ENCODE data around the gene SUPT16H. TPM values are rescaled to one million over a fixed set of nuclear protein-coding genes. Genes with fewer than 3 reads are reported as not detected.

Gene SUPT16H
- polyA plus RNA-seq, 1 donor from 2014 or later, result 83.4 TPM

DNA sequence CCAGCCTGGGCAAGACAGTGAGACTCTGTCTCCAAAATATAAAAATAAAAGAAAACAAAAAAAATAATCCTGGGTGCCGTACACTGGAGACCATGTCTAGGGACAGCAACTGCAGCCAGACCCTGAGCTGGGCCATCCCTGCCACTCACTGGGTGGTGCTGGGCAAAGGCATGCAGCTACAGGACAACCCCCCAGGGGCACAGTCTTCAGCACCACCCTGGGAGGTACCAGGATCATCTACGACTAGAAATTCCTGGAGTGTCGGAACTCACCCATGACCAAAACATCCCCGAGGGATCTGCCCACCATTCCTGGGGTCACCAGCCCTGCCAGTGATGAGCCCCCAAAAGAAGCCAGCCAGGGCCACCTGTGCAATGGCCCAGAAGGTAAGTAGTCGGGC lies 35.7 kb upstream of the SUPT16H start:
- TF ChIP-seq RAD21 (conservative IDR thresholded peaks at IDR 0.05) (no peak), EP300 (conservative IDR thresholded peaks at IDR 0.05; ENCODE audit: poor library complexity, severe bottlenecking) (no peak), MXI1 (conservative IDR thresholded peaks at IDR 0.05; ENCODE audit: poor library complexity, severe bottlenecking) (no peak), SMC3 (conservative IDR thresholded peaks at IDR 0.05; ENCODE audit: poor library complexity) (no peak), EZH2 (IDR thresholded peaks at IDR 0.05; ENCODE audit: borderline replicate concordance, insufficient read depth, low read length, poor library complexity, severe bottlenecking) (no peak), POLR2AphosphoS5 (IDR thresholded peaks at IDR 0.05) (no peak), TAF1 (IDR thresholded peaks at IDR 0.05; ENCODE audit: low read depth) (no peak)
- TF ChIP-seq, protein P1, sequence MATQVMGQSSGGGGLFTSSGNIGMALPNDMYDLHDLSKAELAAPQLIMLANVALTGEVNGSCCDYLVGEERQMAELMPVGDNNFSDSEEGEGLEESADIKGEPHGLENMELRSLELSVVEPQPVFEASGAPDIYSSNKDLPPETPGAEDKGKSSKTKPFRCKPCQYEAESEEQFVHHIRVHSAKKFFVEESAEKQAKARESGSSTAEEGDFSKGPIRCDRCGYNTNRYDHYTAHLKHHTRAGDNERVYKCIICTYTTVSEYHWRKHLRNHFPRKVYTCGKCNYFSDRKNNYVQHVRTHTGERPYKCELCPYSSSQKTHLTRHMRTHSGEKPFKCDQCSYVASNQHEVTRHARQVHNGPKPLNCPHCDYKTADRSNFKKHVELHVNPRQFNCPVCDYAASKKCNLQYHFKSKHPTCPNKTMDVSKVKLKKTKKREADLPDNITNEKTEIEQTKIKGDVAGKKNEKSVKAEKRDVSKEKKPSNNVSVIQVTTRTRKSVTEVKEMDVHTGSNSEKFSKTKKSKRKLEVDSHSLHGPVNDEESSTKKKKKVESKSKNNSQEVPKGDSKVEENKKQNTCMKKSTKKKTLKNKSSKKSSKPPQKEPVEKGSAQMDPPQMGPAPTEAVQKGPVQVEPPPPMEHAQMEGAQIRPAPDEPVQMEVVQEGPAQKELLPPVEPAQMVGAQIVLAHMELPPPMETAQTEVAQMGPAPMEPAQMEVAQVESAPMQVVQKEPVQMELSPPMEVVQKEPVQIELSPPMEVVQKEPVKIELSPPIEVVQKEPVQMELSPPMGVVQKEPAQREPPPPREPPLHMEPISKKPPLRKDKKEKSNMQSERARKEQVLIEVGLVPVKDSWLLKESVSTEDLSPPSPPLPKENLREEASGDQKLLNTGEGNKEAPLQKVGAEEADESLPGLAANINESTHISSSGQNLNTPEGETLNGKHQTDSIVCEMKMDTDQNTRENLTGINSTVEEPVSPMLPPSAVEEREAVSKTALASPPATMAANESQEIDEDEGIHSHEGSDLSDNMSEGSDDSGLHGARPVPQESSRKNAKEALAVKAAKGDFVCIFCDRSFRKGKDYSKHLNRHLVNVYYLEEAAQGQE (IDR thresholded peaks at IDR 0.05; ENCODE audit: borderline replicate concordance), result no peak
- TF ChIP-seq, protein P2, sequence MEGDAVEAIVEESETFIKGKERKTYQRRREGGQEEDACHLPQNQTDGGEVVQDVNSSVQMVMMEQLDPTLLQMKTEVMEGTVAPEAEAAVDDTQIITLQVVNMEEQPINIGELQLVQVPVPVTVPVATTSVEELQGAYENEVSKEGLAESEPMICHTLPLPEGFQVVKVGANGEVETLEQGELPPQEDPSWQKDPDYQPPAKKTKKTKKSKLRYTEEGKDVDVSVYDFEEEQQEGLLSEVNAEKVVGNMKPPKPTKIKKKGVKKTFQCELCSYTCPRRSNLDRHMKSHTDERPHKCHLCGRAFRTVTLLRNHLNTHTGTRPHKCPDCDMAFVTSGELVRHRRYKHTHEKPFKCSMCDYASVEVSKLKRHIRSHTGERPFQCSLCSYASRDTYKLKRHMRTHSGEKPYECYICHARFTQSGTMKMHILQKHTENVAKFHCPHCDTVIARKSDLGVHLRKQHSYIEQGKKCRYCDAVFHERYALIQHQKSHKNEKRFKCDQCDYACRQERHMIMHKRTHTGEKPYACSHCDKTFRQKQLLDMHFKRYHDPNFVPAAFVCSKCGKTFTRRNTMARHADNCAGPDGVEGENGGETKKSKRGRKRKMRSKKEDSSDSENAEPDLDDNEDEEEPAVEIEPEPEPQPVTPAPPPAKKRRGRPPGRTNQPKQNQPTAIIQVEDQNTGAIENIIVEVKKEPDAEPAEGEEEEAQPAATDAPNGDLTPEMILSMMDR (IDR thresholded peaks at IDR 0.05; ENCODE audit: poor library complexity, severe bottlenecking), result no peak
- no peaks in the 10 kb centered on the region for H3K9me3 ChIP-seq (ENCODE audit: low read length)
- no peak overlapping the region for H3K4me3 ChIP-seq (ENCODE audit: low read length)
- H4K20me1 ChIP-seq (ENCODE audit: insufficient read depth), result no peaks in the 10 kb centered on the region
- no peaks in the 10 kb centered on the region for H3F3A ChIP-seq (ENCODE audit: insufficient read depth, low read length, poor library complexity, severe bottlenecking)
- H3K36me3 ChIP-seq (ENCODE audit: insufficient read depth, low read length), result no peaks in the 10 kb centered on the region
- no peak overlapping the region for H3K9ac ChIP-seq (ENCODE audit: low read length)
- no peaks in the 10 kb centered on the region for H3K9me2 ChIP-seq (ENCODE audit: insufficient read depth, low read length)
- no peaks in the 10 kb centered on the region for H3K79me2 ChIP-seq (replicated peaks; ENCODE audit: insufficient read depth, low read length)
- H2AFZ ChIP-seq (ENCODE audit: low read depth, low read length), result no peak overlapping the region
- H3K4me2 ChIP-seq (ENCODE audit: low read length), result no peak overlapping the region
- H3K27me3 ChIP-seq (ENCODE audit: insufficient read depth, low read depth, low read length), result no peaks in the 10 kb centered on the region
- H3K27ac ChIP-seq (ENCODE audit: low read length), result no peak overlapping the region

DNA sequence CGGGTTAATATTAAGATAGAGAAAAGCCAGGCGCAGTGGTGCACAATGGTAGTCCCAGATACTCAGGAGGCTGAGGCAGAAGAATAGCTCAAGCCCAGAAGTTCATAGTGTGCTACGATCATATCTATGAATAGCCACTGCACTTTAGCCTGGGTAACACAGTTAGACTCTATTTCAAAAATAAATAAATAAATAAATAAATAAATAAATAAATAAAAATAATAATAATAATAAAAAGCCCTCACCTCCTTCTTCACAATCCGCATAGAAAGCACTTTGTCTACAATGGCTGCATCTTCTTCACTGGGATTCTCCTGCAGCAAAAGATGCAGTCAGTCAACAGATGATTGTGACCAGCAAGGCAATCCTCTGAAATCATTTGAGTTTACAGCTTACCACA lies 31.5 kb upstream of the SUPT16H start:
- no peaks in the 10 kb centered on the region for H3K27me3 ChIP-seq (ENCODE audit: insufficient read depth, low read depth, low read length)
- no peak overlapping the region for H3K27ac ChIP-seq (ENCODE audit: low read length)
- no peaks in the 10 kb centered on the region for H3K9me2 ChIP-seq (ENCODE audit: insufficient read depth, low read length)
- no peak overlapping the region for H3K4me2 ChIP-seq (ENCODE audit: low read length)
- H4K20me1 ChIP-seq (ENCODE audit: insufficient read depth), result no peaks in the 10 kb centered on the region
- H3K9ac ChIP-seq (ENCODE audit: low read length), result no peak overlapping the region
- H3K36me3 ChIP-seq (ENCODE audit: insufficient read depth, low read length), result no peaks in the 10 kb centered on the region
- no peak overlapping the region for H2AFZ ChIP-seq (ENCODE audit: low read depth, low read length)
- no peaks in the 10 kb centered on the region for H3F3A ChIP-seq (ENCODE audit: insufficient read depth, low read length, poor library complexity, severe bottlenecking)
- no peaks in the 10 kb centered on the region for H3K9me3 ChIP-seq (ENCODE audit: low read length)
- TF ChIP-seq RAD21 (conservative IDR thresholded peaks at IDR 0.05), result no peak
- TF ChIP-seq EZH2 (IDR thresholded peaks at IDR 0.05; ENCODE audit: borderline replicate concordance, insufficient read depth, low read length, poor library complexity, severe bottlenecking), result no peak
- no peak for TF ChIP-seq POLR2AphosphoS5 (IDR thresholded peaks at IDR 0.05)
- no peak for TF ChIP-seq SMC3 (conservative IDR thresholded peaks at IDR 0.05; ENCODE audit: poor library complexity)
- no peak for TF ChIP-seq TAF1 (IDR thresholded peaks at IDR 0.05; ENCODE audit: low read depth)
- no peak for TF ChIP-seq EP300 (conservative IDR thresholded peaks at IDR 0.05; ENCODE audit: poor library complexity, severe bottlenecking)
- TF ChIP-seq, protein P1 (IDR thresholded peaks at IDR 0.05; ENCODE audit: borderline replicate concordance), result no peak
- TF ChIP-seq, protein P2 (IDR thresholded peaks at IDR 0.05; ENCODE audit: poor library complexity, severe bottlenecking), result no peak
- TF ChIP-seq MXI1 (conservative IDR thresholded peaks at IDR 0.05; ENCODE audit: poor library complexity, severe bottlenecking), result no peak
- H3K4me3 ChIP-seq (ENCODE audit: low read length), result no peak overlapping the region
- no peaks in the 10 kb centered on the region for H3K79me2 ChIP-seq (replicated peaks; ENCODE audit: insufficient read depth, low read length)
